ENCODE measurements around the gene DPYSL5.

Gene DPYSL5

GRCh38 chr2:26933431-26934334 lies 85.8 kb downstream of the DPYSL5 start:
- H3K4me1 Mint-ChIP-seq: no peaks in the 10 kb centered on the region
- DNase-seq (no peak), ATAC-seq (replicated peaks) (no peak)
- H3K4me3 Mint-ChIP-seq: no peak overlapping the region
- H3K27ac Mint-ChIP-seq: no peak overlapping the region
- H3K27me3 Mint-ChIP-seq: peaks cover 28 to 37% of the 10 kb centered on the region in 2 donors
- H3K36me3 Mint-ChIP-seq: no peaks in the 10 kb centered on the region
- H3K9me3 Mint-ChIP-seq: no peaks in the 10 kb centered on the region

GRCh38 chr2:26934335-26934724 lies 86.4 kb downstream of the DPYSL5 start:
- no peak overlapping the region for H3K27ac Mint-ChIP-seq
- peaks cover 28 to 42% of the 10 kb centered on the region in 2 donors for H3K27me3 Mint-ChIP-seq
- ATAC-seq (replicated peaks): no peak
- H3K36me3 Mint-ChIP-seq: no peaks in the 10 kb centered on the region
- H3K9me3 Mint-ChIP-seq: no peaks in the 10 kb centered on the region
- H3K4me1 Mint-ChIP-seq: no peaks in the 10 kb centered on the region
- DNase-seq: no peak
- H3K4me3 Mint-ChIP-seq: no peak overlapping the region

GRCh38 chr2:26934985-26935384 lies 87.1 kb downstream of the DPYSL5 start:
- Mint-ChIP-seq H3K27me3 (peaks cover 26 to 40% of the 10 kb centered on the region in 2 donors), H3K4me3 (no peak overlapping the region), H3K4me1 (no peaks in the 10 kb centered on the region), H3K27ac (no peak overlapping the region), H3K36me3 (no peaks in the 10 kb centered on the region), H3K9me3 (no peaks in the 10 kb centered on the region)
- DNase-seq (no peak), ATAC-seq (replicated peaks) (no peak)

- ATAC-seq (replicated peaks) (no peak), DNase-seq (no peak)
- H3K4me3 Mint-ChIP-seq: no peak overlapping the region
- H3K4me1 Mint-ChIP-seq: no peaks in the 10 kb centered on the region
- peaks cover 26 to 37% of the 10 kb centered on the region in 2 donors for H3K27me3 Mint-ChIP-seq
- no peaks in the 10 kb centered on the region for H3K36me3 Mint-ChIP-seq
- H3K9me3 Mint-ChIP-seq: no peaks in the 10 kb centered on the region
- no peak overlapping the region for H3K27ac Mint-ChIP-seq
Observed at GRCh38 chr2:26936855-26937254, 88.9 kb downstream of the DPYSL5 start.

- Mint-ChIP-seq H3K4me3 (no peak overlapping the region), H3K4me1 (peaks cover 5 to 8% of the 10 kb centered on the region in 2 donors), H3K9me3 (no peaks in the 10 kb centered on the region), H3K27me3 (peaks cover 33 to 51% of the 10 kb centered on the region in 2 donors), H3K27ac (no peak overlapping the region), H3K36me3 (no peaks in the 10 kb centered on the region)
- no peak for ATAC-seq (replicated peaks)
- no peak for DNase-seq
Observed at GRCh38 chr2:26938399-26939118, 90.6 kb downstream of the DPYSL5 start.

- H3K9me3 Mint-ChIP-seq: no peaks in the 10 kb centered on the region
- peaks cover 5 to 8% of the 10 kb centered on the region in 2 donors for H3K4me1 Mint-ChIP-seq
- DNase-seq: no peak
- no peak overlapping the region for H3K27ac Mint-ChIP-seq
- H3K36me3 Mint-ChIP-seq: no peaks in the 10 kb centered on the region
- no peak overlapping the region for H3K4me3 Mint-ChIP-seq
- ATAC-seq (replicated peaks): no peak
- H3K27me3 Mint-ChIP-seq: peaks cover 23 to 52% of the 10 kb centered on the region in 2 donors
Observed at GRCh38 chr2:26940001-26940400, 92.1 kb downstream of the DPYSL5 start.

GRCh38 chr2:26941486-26941885 lies 93.6 kb downstream of the DPYSL5 start:
- peaks cover 5 to 8% of the 10 kb centered on the region in 2 donors for H3K4me1 Mint-ChIP-seq
- ATAC-seq (replicated peaks) (no peak), DNase-seq (no peak)
- peaks cover 20 to 54% of the 10 kb centered on the region in 2 donors for H3K27me3 Mint-ChIP-seq
- H3K36me3 Mint-ChIP-seq: no peaks in the 10 kb centered on the region
- H3K27ac Mint-ChIP-seq: no peak overlapping the region
- no peak overlapping the region for H3K4me3 Mint-ChIP-seq
- H3K9me3 Mint-ChIP-seq: no peaks in the 10 kb centered on the region

GRCh38 chr2:26942543-26943295 lies 94.8 kb downstream of the DPYSL5 start:
- no peak overlapping the region for H3K27ac Mint-ChIP-seq
- no peaks in the 10 kb centered on the region for H3K9me3 Mint-ChIP-seq
- DNase-seq (peak; percentile 33), ATAC-seq (replicated peaks) (peak; percentile 69 to 80)
- peaks cover 5 to 8% of the 10 kb centered on the region in 2 donors for H3K4me1 Mint-ChIP-seq
- no peaks in the 10 kb centered on the region for H3K36me3 Mint-ChIP-seq
- H3K4me3 Mint-ChIP-seq: no peak overlapping the region
- peaks cover 21 to 56% of the 10 kb centered on the region in 2 donors for H3K27me3 Mint-ChIP-seq

GRCh38 chr2:26945991-26946750 lies 98.2 kb downstream of the DPYSL5 start:
- H3K4me1 Mint-ChIP-seq: peaks cover 5 to 8% of the 10 kb centered on the region in 2 donors
- H3K4me3 Mint-ChIP-seq: no peak overlapping the region
- ATAC-seq (replicated peaks) (no peak), DNase-seq (no peak)
- no peaks in the 10 kb centered on the region for H3K36me3 Mint-ChIP-seq
- no peaks in the 10 kb centered on the region for H3K9me3 Mint-ChIP-seq
- no peak overlapping the region for H3K27ac Mint-ChIP-seq
- H3K27me3 Mint-ChIP-seq: peaks cover 26 to 66% of the 10 kb centered on the region in 2 donors

GRCh38 chr2:26946841-26947784 lies 99.2 kb downstream of the DPYSL5 start:
- no peak for ATAC-seq (replicated peaks)
- H3K27ac Mint-ChIP-seq: no peak overlapping the region
- H3K27me3 Mint-ChIP-seq: peaks cover 26 to 66% of the 10 kb centered on the region in 2 donors
- DNase-seq: no peak
- no peak overlapping the region for H3K4me3 Mint-ChIP-seq
- H3K4me1 Mint-ChIP-seq: peaks cover 5 to 8% of the 10 kb centered on the region in 2 donors
- no peaks in the 10 kb centered on the region for H3K36me3 Mint-ChIP-seq
- no peaks in the 10 kb centered on the region for H3K9me3 Mint-ChIP-seq

GRCh38 chr2:26948800-26949199 lies 100.9 kb downstream of the DPYSL5 start:
- no peak for DNase-seq
- no peak overlapping the region for H3K27ac Mint-ChIP-seq

GRCh38 chr2:26950246-26950645 lies 102.3 kb downstream of the DPYSL5 start:
- DNase-seq (no peak), ATAC-seq (replicated peaks) (no peak)
- H3K4me3 Mint-ChIP-seq: no peak overlapping the region
- no peaks in the 10 kb centered on the region for H3K9me3 Mint-ChIP-seq
- H3K36me3 Mint-ChIP-seq: no peaks in the 10 kb centered on the region
- peaks cover 35 to 48% of the 10 kb centered on the region in 2 donors for H3K27me3 Mint-ChIP-seq
- no peak overlapping the region for H3K27ac Mint-ChIP-seq
- no peaks in the 10 kb centered on the region for H3K4me1 Mint-ChIP-seq

More at GRCh38 chr2:26948800-26949199, 100.9 kb downstream of the DPYSL5 start:
- H3K9me3 Mint-ChIP-seq: no peaks in the 10 kb centered on the region
- ATAC-seq (replicated peaks): no peak
- no peaks in the 10 kb centered on the region for H3K4me1 Mint-ChIP-seq
- no peak overlapping the region for H3K4me3 Mint-ChIP-seq
- H3K27me3 Mint-ChIP-seq: peaks cover 22 to 50% of the 10 kb centered on the region in 2 donors
- H3K36me3 Mint-ChIP-seq: no peaks in the 10 kb centered on the region

GRCh38 chr2:26951236-26951635 lies 103.3 kb downstream of the DPYSL5 start:
- ATAC-seq (replicated peaks) (no peak), DNase-seq (no peak)
- Mint-ChIP-seq H3K36me3 (no peaks in the 10 kb centered on the region), H3K27ac (no peak overlapping the region), H3K4me3 (no peak overlapping the region), H3K4me1 (no peaks in the 10 kb centered on the region), H3K27me3 (peaks cover 36 to 49% of the 10 kb centered on the region in 2 donors), H3K9me3 (no peaks in the 10 kb centered on the region)
